ENCODE results near the gene NAP1L1.

Gene NAP1L1

GRCh38 chr12:76037130-76038103, 47.1 kb downstream of the NAP1L1 start:
- DNase-seq = peak; percentile 37

GRCh38 chr12:76035045-76035444, 49.4 kb downstream of the NAP1L1 start:
- DNase-seq = no peak

GRCh38 chr12:76033081-76034011, 51.1 kb downstream of the NAP1L1 start:
- DNase-seq = no peak

GRCh38 chr12:76032043-76032981, 52.2 kb downstream of the NAP1L1 start:
- DNase-seq = peak; percentile 50

GRCh38 chr12:76031414-76032042, 53.0 kb downstream of the NAP1L1 start, which contains the start of gene PHLDA1:
TSS of gene PHLDA1 (minus strand) at chr12:76031776.
- peak; percentile 93 for DNase-seq

- DNase-seq = no peak
These were observed 53.4 kb downstream of the NAP1L1 start for GRCh38 chr12:76031081-76031413.

- DNase-seq = peak; percentile 45
These were observed 54.0 kb downstream of the NAP1L1 start for GRCh38 chr12:76030341-76031080.

GRCh38 chr12:76029982-76030340, 54.5 kb downstream of the NAP1L1 start:
- DNase-seq = no peak

- no peak for DNase-seq
These were observed 55.8 kb downstream of the NAP1L1 start for GRCh38 chr12:76028571-76029277.

GRCh38 chr12:76026643-76027063, 57.8 kb downstream of the NAP1L1 start:
- DNase-seq = no peak

- DNase-seq = no peak
These were observed 58.6 kb downstream of the NAP1L1 start for GRCh38 chr12:76025601-76026575.

GRCh38 chr12:76024942-76025600, 59.4 kb downstream of the NAP1L1 start:
- no peak for DNase-seq

GRCh38 chr12:76024102-76024781, 60.2 kb downstream of the NAP1L1 start:
- no peak for DNase-seq

- no peak for DNase-seq
These were observed 61.3 kb downstream of the NAP1L1 start for GRCh38 chr12:76023069-76023690.

GRCh38 chr12:76022506-76022905, 62.0 kb downstream of the NAP1L1 start:
- no peak for DNase-seq

- peak; percentile 79 for DNase-seq
These were observed 63.5 kb downstream of the NAP1L1 start for GRCh38 chr12:76020731-76021672.
